K562 (cell line): ENCODE results near the gene CERS2. TPM values are rescaled to one million over a fixed set of nuclear protein-coding genes. Genes with fewer than 3 reads are reported as not detected.

Source experiments
- C11orf30 ChIP-seq: fragments of 450-650 bp; IDR thresholded peaks from 2 replicates; pipeline ENCODE4 v1.6.1; 2016; ENCODE audit warnings: low read depth, mild to moderate bottlenecking
- CSDE1 ChIP-seq, 2 experiments: fragments of 450-650 bp; IDR thresholded peaks; 2 replicates each; pipeline ENCODE4 v1.6.1; 2016; ENCODE audit warnings: mild to moderate bottlenecking in 1 of 2
- ELF1 ChIP-seq: fragments of 200-800 bp; sonication (Bioruptor generic); IDR thresholded peaks from 2 replicates; pipeline ENCODE4 v1.6.1; 2016; ENCODE audit warnings: missing genetic modification characterization, missing compliant biosample characterization
- EP400 ChIP-seq: fragments of 450-650 bp; IDR thresholded peaks from 2 replicates; pipeline ENCODE4 v1.6.1; 2017; ENCODE audit warnings: antibody characterized with exemption, mild to moderate bottlenecking, moderate library complexity
- ETS2 ChIP-seq: IDR thresholded peaks from 2 replicates; pipeline ENCODE4 v1.6.1; 2016; ENCODE audit warnings: borderline replicate concordance, missing genetic modification characterization, mild to moderate bottlenecking, moderate library complexity, missing compliant biosample characterization; ENCODE audit not compliant: poor library complexity, severe bottlenecking
- FOS ChIP-seq: IDR thresholded peaks from 3 replicates; pipeline ENCODE4 v1.6.1; 2011; ENCODE audit not compliant: insufficient read length; ENCODE audit errors: extremely low read depth
- FOXJ2 ChIP-seq: fragments of 200-800 bp; sonication (Bioruptor generic); IDR thresholded peaks from 2 replicates; pipeline ENCODE4 v1.6.1; 2016; ENCODE audit warnings: missing genetic modification characterization, missing compliant biosample characterization
- GTF2A2 ChIP-seq: IDR thresholded peaks from 2 replicates; pipeline ENCODE4 v1.6.1; 2016; ENCODE audit warnings: mild to moderate bottlenecking, missing genetic modification characterization, missing compliant biosample characterization
- HDGF ChIP-seq: fragments of 450-650 bp; IDR thresholded peaks from 2 replicates; pipeline ENCODE4 v1.6.1; 2016
- HMGN3 ChIP-seq: IDR thresholded peaks from 2 replicates; pipeline ENCODE4 v1.6.1; 2011; ENCODE audit warnings: borderline replicate concordance, low read depth, mild to moderate bottlenecking, mixed read lengths, low read length; ENCODE audit not compliant: insufficient read length; ENCODE audit errors: extremely low read depth
- HNRNPUL1 ChIP-seq: fragments of 200-400 bp; formaldehyde crosslinking; IDR thresholded peaks from 2 replicates; pipeline ENCODE4 v1.6.1; 2017; ENCODE audit warnings: low read length
- MAZ ChIP-seq, 2 experiments: fragments of 450-650 bp in 1 of 2; sonication (generic) in 1 of 2; formaldehyde crosslinking; IDR thresholded peaks in 1 of 2; conservative IDR thresholded peaks in 1 of 2; 2 replicates each; pipeline versions ENCODE4 v1.4.0 to v1.5.0; 2020; ENCODE audit warnings: mild to moderate bottlenecking in 1 of 2, missing genetic modification reagents in 1 of 2
- NCOA2 ChIP-seq, 2 experiments: fragments of 450-650 bp; IDR thresholded peaks; 2 replicates each; pipeline ENCODE4 v1.6.1; 2018; ENCODE audit warnings: mild to moderate bottlenecking in 2 of 2, moderate library complexity in 1 of 2; ENCODE audit not compliant: partially characterized antibody in 2 of 2
- SMAD1 ChIP-seq: fragments of 150-350 bp; IDR thresholded peaks from 2 replicates; pipeline ENCODE4 v1.6.1; 2014; ENCODE audit warnings: low read length, low read depth; ENCODE audit not compliant: partially characterized antibody
- ZKSCAN8 ChIP-seq: fragments of 200-800 bp; sonication (Bioruptor generic); IDR thresholded peaks from 2 replicates; pipeline ENCODE4 v1.6.1; 2016; ENCODE audit warnings: missing genetic modification characterization, missing compliant biosample characterization
- ZNF134 ChIP-seq: fragments of 250-450 bp; sonication (Bioruptor Pico); conservative IDR thresholded peaks from 2 replicates; pipeline ENCODE4 v1.4.0; 2020
- polyA plus RNA-seq, 8 experiments: library from polyadenylated mRNA; depleted of rRNA in 4 of 8; stranded (reverse) in 5 of 8; unstranded in 3 of 8; fragments of >200 nt; fragmentation: Nextera tagmentation in 2 of 8; fragmentation: Illumina TruSeq in 1 of 8; extraction: Ambion mirVana in 2 of 8; extraction: Trizol in 1 of 8; gene quantifications; 2 replicates each; pipeline versions ENCODE4 v1.2.1 to v1.2.3, GENCODE V29; 2011 to 2014; ENCODE audit warnings: inconsistent platforms in 1 of 8, missing spikeins in 1 of 8
- total RNA-seq, 7 experiments: library from RNA; depleted of rRNA in 6 of 7; stranded (reverse); fragments of >200 nt in 6 of 7; fragmentation: Illumina TruSeq in 2 of 7; extraction: Trizol in 2 of 7; gene quantifications; 2 replicates each; pipeline versions ENCODE4 v1.2.1 to v1.2.3, GENCODE V29; 2011 to 2021; ENCODE audit warnings: low replicate concordance in 1 of 7
- TF ChIP-seq, protein P1 (sequence below): sonication (generic); formaldehyde crosslinking; IDR thresholded peaks from 2 replicates; pipeline ENCODE4 v1.8.0; 2022; ENCODE audit warnings: mild to moderate bottlenecking, missing genetic modification reagents
- TF ChIP-seq, protein P2 (sequence below): fragments of 250-450 bp; sonication (Bioruptor Pico); IDR thresholded peaks from 2 replicates; pipeline ENCODE4 v1.8.0; 2022; ENCODE audit warnings: moderate library complexity, mild to moderate bottlenecking, inconsistent platforms
- TF ChIP-seq, protein P3 (sequence below), 2 experiments: fragments of 450-650 bp; conservative IDR thresholded peaks; 2 replicates each; pipeline ENCODE4 v1.6.1; 2017; ENCODE audit warnings: mild to moderate bottlenecking in 2 of 2, moderate library complexity in 2 of 2
- TF ChIP-seq, protein P4 (sequence below), 2 experiments: fragments of 450-650 bp in 1 of 2; sonication (generic) in 1 of 2; formaldehyde crosslinking in 1 of 2; IDR thresholded peaks in 1 of 2; conservative IDR thresholded peaks in 1 of 2; 2 replicates each; pipeline versions ENCODE4 v1.6.1 to v1.8.1; 2016 to 2023; ENCODE audit warnings: mild to moderate bottlenecking in 2 of 2, moderate library complexity in 2 of 2, inconsistent platforms in 1 of 2, missing genetic modification reagents in 1 of 2
- TF ChIP-seq, protein P5 (sequence below): fragments of 450-650 bp; formaldehyde crosslinking; IDR thresholded peaks from 2 replicates; pipeline ENCODE4 v1.4.0; 2020; ENCODE audit warnings: mild to moderate bottlenecking, moderate library complexity

The CERS2 gene
- total and polyA plus RNA-seq, 9 of the 15 experiments (the other 6 are each of a cell fraction or from before 2014, with no cell fraction given): 23.4 to 295 (median 132) TPM

DNA sequence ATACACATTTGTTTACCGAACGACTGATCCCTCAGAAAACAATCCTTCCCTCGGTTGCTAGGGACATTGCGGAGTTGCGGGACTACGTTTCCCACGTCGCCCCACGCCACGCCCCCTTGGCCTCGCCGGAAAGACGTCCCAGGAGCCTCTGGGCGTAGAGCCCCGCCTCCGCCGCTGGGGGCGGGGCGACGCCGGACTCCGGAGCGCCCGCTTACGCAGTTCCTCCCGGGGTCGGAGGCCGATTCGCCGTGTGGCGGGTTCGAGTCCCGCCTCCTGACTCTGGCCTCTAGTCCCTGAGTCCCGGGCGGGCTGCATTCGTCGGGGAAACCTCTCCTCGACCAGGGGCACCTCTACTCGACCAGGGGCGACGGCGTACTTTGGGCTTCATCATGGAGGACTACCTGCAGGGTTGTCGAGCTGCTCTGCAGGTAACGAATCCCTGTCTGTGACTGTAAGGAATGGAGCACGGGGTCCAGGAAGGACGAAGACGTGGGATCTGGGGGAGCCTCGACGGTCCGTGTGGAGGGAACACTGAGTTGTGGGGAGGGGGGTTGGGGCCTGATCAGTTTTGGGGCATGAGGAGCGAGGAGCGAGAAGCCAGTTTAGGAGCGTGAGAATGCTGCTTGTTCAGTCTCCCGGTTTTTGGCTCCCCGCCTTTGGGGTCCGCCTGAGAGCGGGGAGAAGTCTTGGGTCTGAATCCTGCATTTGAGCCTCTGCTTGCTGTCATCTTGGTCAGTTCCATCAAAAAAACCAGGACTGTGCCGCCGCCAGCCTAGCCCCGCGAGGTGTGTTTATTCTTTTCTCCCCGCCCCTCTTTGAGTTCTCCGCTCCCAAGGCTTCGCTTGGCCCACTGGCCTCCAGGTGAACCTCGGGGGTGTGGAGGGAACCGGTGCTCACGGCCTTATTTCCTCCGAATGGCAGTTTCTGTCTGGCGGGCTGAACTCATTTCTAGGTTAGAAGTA is 33.9 kb upstream of the CERS2 start, which contains the start of gene PRUNE1 (continued):
- TF ChIP-seq ZKSCAN8 (CRISPR knock-in tag) (no peak), ZNF134 (CRISPR knock-in tag) (no peak), EP400 (peak; percentile 65), MAZ (CRISPR knock-in tag; conservative IDR thresholded peaks at IDR 0.05 in 1 of 2, IDR thresholded peaks at IDR 0.05 in 1 of 2) (peak; percentile 62 to 83), NCOA2 (IDR thresholded peaks at IDR 0.05; ENCODE audit: partially characterized antibody in 2 of 2) (no peak), HDGF (peak; percentile 86), SMAD1 (no peak), FOXJ2 (tag) (peak; percentile 99), HNRNPUL1 (no peak), GTF2A2 (tag) (no peak), ETS2 (tag) (no peak), HMGN3 (peak; percentile 95), C11orf30 (no peak), CSDE1 (IDR thresholded peaks at IDR 0.05) (no peak), FOS (no peak), ELF1 (tag) (no peak)
- TF ChIP-seq, protein P1, sequence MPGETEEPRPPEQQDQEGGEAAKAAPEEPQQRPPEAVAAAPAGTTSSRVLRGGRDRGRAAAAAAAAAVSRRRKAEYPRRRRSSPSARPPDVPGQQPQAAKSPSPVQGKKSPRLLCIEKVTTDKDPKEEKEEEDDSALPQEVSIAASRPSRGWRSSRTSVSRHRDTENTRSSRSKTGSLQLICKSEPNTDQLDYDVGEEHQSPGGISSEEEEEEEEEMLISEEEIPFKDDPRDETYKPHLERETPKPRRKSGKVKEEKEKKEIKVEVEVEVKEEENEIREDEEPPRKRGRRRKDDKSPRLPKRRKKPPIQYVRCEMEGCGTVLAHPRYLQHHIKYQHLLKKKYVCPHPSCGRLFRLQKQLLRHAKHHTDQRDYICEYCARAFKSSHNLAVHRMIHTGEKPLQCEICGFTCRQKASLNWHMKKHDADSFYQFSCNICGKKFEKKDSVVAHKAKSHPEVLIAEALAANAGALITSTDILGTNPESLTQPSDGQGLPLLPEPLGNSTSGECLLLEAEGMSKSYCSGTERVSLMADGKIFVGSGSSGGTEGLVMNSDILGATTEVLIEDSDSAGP (CRISPR knock-in tag): no peak
- TF ChIP-seq, protein P2, sequence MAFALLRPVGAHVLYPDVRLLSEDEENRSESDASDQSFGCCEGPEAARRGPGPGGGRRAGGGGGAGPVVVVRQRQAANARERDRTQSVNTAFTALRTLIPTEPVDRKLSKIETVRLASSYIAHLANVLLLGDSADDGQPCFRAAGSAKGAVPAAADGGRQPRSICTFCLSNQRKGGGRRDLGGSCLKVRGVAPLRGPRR: no peak
- TF ChIP-seq, protein P3, sequence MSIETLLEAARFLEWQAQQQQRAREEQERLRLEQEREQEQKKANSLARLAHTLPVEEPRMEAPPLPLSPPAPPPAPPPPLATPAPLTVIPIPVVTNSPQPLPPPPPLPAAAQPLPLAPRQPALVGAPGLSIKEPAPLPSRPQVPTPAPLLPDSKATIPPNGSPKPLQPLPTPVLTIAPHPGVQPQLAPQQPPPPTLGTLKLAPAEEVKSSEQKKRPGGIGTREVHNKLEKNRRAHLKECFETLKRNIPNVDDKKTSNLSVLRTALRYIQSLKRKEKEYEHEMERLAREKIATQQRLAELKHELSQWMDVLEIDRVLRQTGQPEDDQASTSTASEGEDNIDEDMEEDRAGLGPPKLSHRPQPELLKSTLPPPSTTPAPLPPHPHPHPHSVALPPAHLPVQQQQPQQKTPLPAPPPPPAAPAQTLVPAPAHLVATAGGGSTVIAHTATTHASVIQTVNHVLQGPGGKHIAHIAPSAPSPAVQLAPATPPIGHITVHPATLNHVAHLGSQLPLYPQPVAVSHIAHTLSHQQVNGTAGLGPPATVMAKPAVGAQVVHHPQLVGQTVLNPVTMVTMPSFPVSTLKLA (conservative IDR thresholded peaks at IDR 0.05): peak; percentile 2 to 40; a peak in 2 of 4 replicates
- TF ChIP-seq, protein P4, sequence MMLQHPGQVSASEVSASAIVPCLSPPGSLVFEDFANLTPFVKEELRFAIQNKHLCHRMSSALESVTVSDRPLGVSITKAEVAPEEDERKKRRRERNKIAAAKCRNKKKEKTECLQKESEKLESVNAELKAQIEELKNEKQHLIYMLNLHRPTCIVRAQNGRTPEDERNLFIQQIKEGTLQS (IDR thresholded peaks at IDR 0.05): no peak
- TF ChIP-seq, protein P4 (CRISPR knock-in tag; conservative IDR thresholded peaks at IDR 0.05): no peak
- TF ChIP-seq, protein P5, sequence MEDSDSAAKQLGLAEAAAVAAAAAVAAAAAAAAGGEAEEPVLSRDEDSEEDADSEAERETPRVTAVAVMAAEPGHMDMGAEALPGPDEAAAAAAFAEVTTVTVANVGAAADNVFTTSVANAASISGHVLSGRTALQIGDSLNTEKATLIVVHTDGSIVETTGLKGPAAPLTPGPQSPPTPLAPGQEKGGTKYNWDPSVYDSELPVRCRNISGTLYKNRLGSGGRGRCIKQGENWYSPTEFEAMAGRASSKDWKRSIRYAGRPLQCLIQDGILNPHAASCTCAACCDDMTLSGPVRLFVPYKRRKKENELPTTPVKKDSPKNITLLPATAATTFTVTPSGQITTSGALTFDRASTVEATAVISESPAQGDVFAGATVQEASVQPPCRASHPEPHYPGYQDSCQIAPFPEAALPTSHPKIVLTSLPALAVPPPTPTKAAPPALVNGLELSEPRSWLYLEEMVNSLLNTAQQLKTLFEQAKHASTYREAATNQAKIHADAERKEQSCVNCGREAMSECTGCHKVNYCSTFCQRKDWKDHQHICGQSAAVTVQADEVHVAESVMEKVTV (CRISPR knock-in tag): no peak
